Adrenal gland (tissue), 12 donors: Measurements from ENCODE around the gene TRIM14. TPM values are rescaled to one million over a fixed set of nuclear protein-coding genes. Genes with fewer than 3 reads are reported as not detected.

Experiments
- DNase-seq, 7 donors: peaks; one replicate each; pipeline ENCODE4 v3.0.0-alpha.2; 2019 to 2020
- H3K27ac ChIP-seq, 5 donors: fragments of 200-600 bp; sonication (generic) in 4 of 5; 1 replicate in 3 of 5; 2 replicates in 2 of 5; pipeline versions ENCODE4 v1.5.1 to v1.8.0; 2016 to 2020; ENCODE audit warnings: mild to moderate bottlenecking in 1 of 5
- H3K27me3 ChIP-seq: fragments of 200-600 bp; 2 replicates; pipeline ENCODE4 v1.8.0; 2021
- H3K36me3 ChIP-seq, 2 donors: fragments of 200-600 bp; replicated peaks in 1 of 2; 1 replicate in 1 of 2; 2 replicates in 1 of 2; pipeline versions ENCODE4 v1.5.1 to v1.8.0; 2018 to 2022
- H3K4me1 ChIP-seq, 2 donors: fragments of 200-600 bp; replicated peaks in 1 of 2; 1 replicate in 1 of 2; 2 replicates in 1 of 2; pipeline versions ENCODE4 v1.5.1 to v1.8.0; 2018 to 2021
- H3K4me3 ChIP-seq, 4 donors: fragments of 200-600 bp; sonication (generic) in 3 of 4; one replicate each; pipeline ENCODE4 v1.5.1; 2016 to 2018
- H3K9me3 ChIP-seq, 3 donors: fragments of 200-600 bp; sonication (generic) in 1 of 3; replicated peaks in 1 of 3; 1 replicate in 2 of 3; 2 replicates in 1 of 3; pipeline versions ENCODE4 v1.5.1 to v1.8.0; 2016 to 2021
- CTCF ChIP-seq, 6 experiments: fragments of 450-650 bp in 4 of 6; fragments of 200-600 bp in 2 of 6; sonication (generic) in 1 of 6; IDR thresholded peaks; 1 replicate in 5 of 6; 2 replicates in 1 of 6; pipeline versions ENCODE4 v1.5.1 to v1.8.0; 2016 to 2021; ENCODE audit warnings: antibody characterized with exemption in 6 of 6, mild to moderate bottlenecking in 2 of 6, moderate library complexity in 1 of 6
- POLR2A ChIP-seq, 2 donors: fragments of 450-650 bp; IDR thresholded peaks; one replicate each; pipeline ENCODE4 v1.6.1; 2017; ENCODE audit warnings: antibody characterized with exemption in 2 of 2, mild to moderate bottlenecking in 2 of 2, moderate library complexity in 1 of 2
- WGBS, 4 donors: extraction: QIAGEN DNeasy Blood & Tissue Kit in 2 of 4; methylation state at CpG; one replicate each; pipeline versions ENCODE4 v1.1.5 to v1.1.7; 2013 to 2017; 5-methylcytosine and 5-hydroxymethylcytosine counted together
- intact Hi-C, 2 donors: fragments of 100-400 bp; cut with DNase I; formaldehyde crosslinking; loops; one replicate each; pipeline versions ENCODE4 v1.14.1 to v1.15.0; 2022 to 2023
- polyA plus RNA-seq, 3 donors: library from polyadenylated mRNA; stranded (reverse); fragments of 200-250 nt in 2 of 3; fragments of 350-450 nt in 1 of 3; fragmentation: Illumina TruSeq in 1 of 3; extraction: RNeasy Lipid Tissue Mini Kit (QIAGEN cat#74804) in 1 of 3; gene quantifications; one replicate each; pipeline ENCODE4 v1.2.3, GENCODE V29; 2013 to 2014
- total RNA-seq, 9 donors: library from RNA; depleted of rRNA in 4 of 9; stranded (reverse); fragments of >200 nt in 4 of 9; fragments of 120-200 nt in 1 of 9; fragmentation: NEBNext Ultra II Directional in 1 of 9; extraction: Animal tissue kit (Norgen Biotek cat#: 25700) in 1 of 9; gene quantifications; one replicate each; pipeline versions ENCODE4 v1.1.0 to v1.2.4, GENCODE V29; 2013 to 2023
- donor health status: healthy with polysubstance abuse.
- donor health status: Bipolar disorder and iron deficiency.
- donor health status: DM: yes; HTN: yes; CAD: no.
- donor health status: DM: no; HTN: no; CAD: no.
- donor health status: DM: no; HTN: no; CAD: no.
- donor health status: DM: yes; HTN: yes; CAD: no.

TRIM14 gene
- total and polyA plus RNA-seq, 12 donors, result 0.72 to 24.8 (median 13.9) TPM

- no peak overlapping the region for H3K4me3 ChIP-seq
- H3K9me3 ChIP-seq, result no peaks in the 10 kb centered on the region
- TF ChIP-seq CTCF (IDR thresholded peaks at IDR 0.05), result no peak
- TF ChIP-seq POLR2A (IDR thresholded peaks at IDR 0.05), result no peak
- H3K27ac ChIP-seq, result no peak overlapping the region
- DNase-seq, result no peak
- H3K4me1 ChIP-seq, result no peaks in the 10 kb centered on the region
- intact Hi-C loops, result loop anchor here (10.0 kb wide), 3 partner anchors 46 to 316 kb away; partner anchors contain the start of genes ANP32B (in 1 of the 2) and TRMO (in 1 of the 2)
- H3K36me3 ChIP-seq, result no peaks in the 10 kb centered on the region
- H3K27me3 ChIP-seq, result no peaks in the 10 kb centered on the region
Observed at GRCh38 chr9:98031169-98031568, 87.9 kb downstream of the TRIM14 start.

GRCh38 chr9:98024702-98025101, 94.3 kb downstream of the TRIM14 start:
- H3K9me3 ChIP-seq, result no peaks in the 10 kb centered on the region
- no peak for TF ChIP-seq POLR2A (IDR thresholded peaks at IDR 0.05)
- no peak for TF ChIP-seq CTCF (IDR thresholded peaks at IDR 0.05)
- 94 to 100% (median 99%) methylated on average over 1 of the region's 1 CpG for WGBS, 4 donors
- intact Hi-C loops, result no loop called here
- no peaks in the 10 kb centered on the region for H3K27me3 ChIP-seq
- H3K27ac ChIP-seq, result no peak overlapping the region
- H3K4me3 ChIP-seq, result no peak overlapping the region
- peaks cover 7 to 11% of the 10 kb centered on the region in 2 donors for H3K4me1 ChIP-seq
- DNase-seq, result no peak
- no peaks in the 10 kb centered on the region for H3K36me3 ChIP-seq

GRCh38 chr9:98022447-98022846, 96.6 kb downstream of the TRIM14 start:
- peak in 1 of 7 donors; percentile 51 for DNase-seq
- no peaks in the 10 kb centered on the region for H3K9me3 ChIP-seq
- intact Hi-C loops, result no loop called here
- peaks cover 0 to 20% of the 10 kb centered on the region in 2 donors for H3K36me3 ChIP-seq
- H3K4me3 ChIP-seq, result no peak overlapping the region
- 80 to 82% (median 81%) methylated on average over 8 of the region's 8 CpGs for WGBS, 4 donors
- no peaks in the 10 kb centered on the region for H3K27me3 ChIP-seq
- H3K4me1 ChIP-seq, result peaks cover 7 to 11% of the 10 kb centered on the region in 2 donors
- TF ChIP-seq CTCF (IDR thresholded peaks at IDR 0.05) (no peak), POLR2A (IDR thresholded peaks at IDR 0.05) (no peak)
- H3K27ac ChIP-seq, result peak overlapping the region in 1 of 5 donors; percentile 36

GRCh38 chr9:98021306-98022040, 97.5 kb downstream of the TRIM14 start:
- H3K27ac ChIP-seq, result peak overlapping the region in 4 of 5 donors; percentile 36 to 67 (median 49)
- TF ChIP-seq CTCF (IDR thresholded peaks at IDR 0.05), result no peak
- TF ChIP-seq POLR2A (IDR thresholded peaks at IDR 0.05), result peak in 1 of 2 donors; percentile 16
- DNase-seq, result peak; percentile 69 to 91 (median 90)
- intact Hi-C loops, result no loop called here
- no peaks in the 10 kb centered on the region for H3K9me3 ChIP-seq
- H3K36me3 ChIP-seq, result peaks cover 0 to 28% of the 10 kb centered on the region in 2 donors
- peaks cover 7 to 11% of the 10 kb centered on the region in 2 donors for H3K4me1 ChIP-seq
- 47 to 62% (median 58%) methylated on average over 8 of the region's 8 CpGs for WGBS, 4 donors
- H3K4me3 ChIP-seq, result no peak overlapping the region
- H3K27me3 ChIP-seq, result no peaks in the 10 kb centered on the region
